Measurements from ENCODE around the gene MPHOSPH9. TPM values are rescaled to one million over a fixed set of nuclear protein-coding genes. Genes with fewer than 3 reads are reported as not detected.
A peak's percentile ranks its signal among the peaks of the same experiment; 100 is the strongest.

The MPHOSPH9 gene
- total RNA-seq: 10 to 100 TPM; 23.4 to 27.9 TPM
- long read RNA-seq, partial matches to known transcripts: 3 of 12 reads
- long read RNA-seq, other reads (novel, unspliced or antisense): 9 of 12 reads

GRCh38 chr12:123232807-123233504 lies at the start of gene MPHOSPH9, which contains the start of gene MTRFR:
Gene MPHOSPH9 (minus strand): TSS chr12:123233141. CDS start chr12:123230364, 2,777 bp downstream.
Gene MTRFR (plus strand): TSS chr12:123233436. CDS start chr12:123253675, 20,239 bp downstream.
- intact Hi-C loops (cut with DNase I): loop anchor here (5.0 to 10.0 kb wide), 2 partner anchors 188 to 256 kb away; partner anchors contain the start of gene OGFOD2 (in 1 of the 2)
- DNase-seq (peak; percentile 99), ATAC-seq (peak; percentile 99)

GRCh38 chr12:123282111-123282510 lies 49.2 kb upstream of the MPHOSPH9 start:
- intact Hi-C loops (cut with DNase I): no loop called here
- DNase-seq (no peak), ATAC-seq (no peak)

GRCh38 chr12:123280971-123281370 lies 48.0 kb upstream of the MPHOSPH9 start:
- ATAC-seq: no peak
- intact Hi-C loops (cut with DNase I): no loop called here
- DNase-seq: no peak

- intact Hi-C loops (cut with DNase I): no loop called here
- ATAC-seq: peak; percentile 12 to 29
- no peak for DNase-seq
Observed at GRCh38 chr12:123278101-123278627, 45.2 kb upstream of the MPHOSPH9 start.

GRCh38 chr12:123273166-123273565 lies 40.2 kb upstream of the MPHOSPH9 start:
- intact Hi-C loops (cut with DNase I): no loop called here
- ATAC-seq (no peak), DNase-seq (no peak)

- ATAC-seq: peak; percentile 24 to 62
- intact Hi-C loops (cut with DNase I): loop anchor here in 1 of 2 donors (2.0 kb wide), 1 partner anchor 330 kb away; no protein-coding TSS in a partner anchor
- DNase-seq: peak; percentile 79
Observed at GRCh38 chr12:123271001-123271668, 38.2 kb upstream of the MPHOSPH9 start.

- intact Hi-C loops (cut with DNase I): loop anchor here in 1 of 2 donors (2.0 kb wide), 1 partner anchor 330 kb away; no protein-coding TSS in a partner anchor
- ATAC-seq (peak; percentile 2 to 14), DNase-seq (peak; percentile 55)
Observed at GRCh38 chr12:123270214-123271000, 37.5 kb upstream of the MPHOSPH9 start.

GRCh38 chr12:123269896-123270213 lies 36.9 kb upstream of the MPHOSPH9 start:
- DNase-seq (no peak), ATAC-seq (peak in 1 of 2 donors; percentile 1)
- intact Hi-C loops (cut with DNase I): loop anchor here in 1 of 2 donors (2.0 kb wide), 1 partner anchor 331 kb away; no protein-coding TSS in a partner anchor

- intact Hi-C loops (cut with DNase I): no loop called here
- ATAC-seq (peak; percentile 69 to 79), DNase-seq (peak; percentile 81)
Observed at GRCh38 chr12:123269395-123269892, 36.5 kb upstream of the MPHOSPH9 start.

- intact Hi-C loops (cut with DNase I): no loop called here
- peak; percentile 38 for DNase-seq
Observed at GRCh38 chr12:123268850-123269249, 35.9 kb upstream of the MPHOSPH9 start.

GRCh38 chr12:123267991-123268843 lies 35.3 kb upstream of the MPHOSPH9 start:
- intact Hi-C loops (cut with DNase I): no loop called here
- DNase-seq: peak; percentile 52

More at GRCh38 chr12:123268850-123269249, 35.9 kb upstream of the MPHOSPH9 start:
- ATAC-seq: no peak

GRCh38 chr12:123267335-123267920 lies 34.5 kb upstream of the MPHOSPH9 start:
- no peak for DNase-seq
- intact Hi-C loops (cut with DNase I): no loop called here
- ATAC-seq: no peak

More at GRCh38 chr12:123267991-123268843, 35.3 kb upstream of the MPHOSPH9 start:
- ATAC-seq: peak in 1 of 2 donors; percentile 4

GRCh38 chr12:123266679-123267277 lies 33.8 kb upstream of the MPHOSPH9 start:
- ATAC-seq: no peak
- intact Hi-C loops (cut with DNase I): no loop called here
- no peak for DNase-seq

GRCh38 chr12:123265851-123266678 lies 33.1 kb upstream of the MPHOSPH9 start:
- DNase-seq: no peak
- ATAC-seq: no peak
- intact Hi-C loops (cut with DNase I): no loop called here

GRCh38 chr12:123264642-123265041 lies 31.7 kb upstream of the MPHOSPH9 start:
- DNase-seq (no peak), ATAC-seq (no peak)
- intact Hi-C loops (cut with DNase I): no loop called here

- ATAC-seq (no peak), DNase-seq (no peak)
- intact Hi-C loops (cut with DNase I): no loop called here
Observed at GRCh38 chr12:123263196-123263817, 30.4 kb upstream of the MPHOSPH9 start.
